IPS DF 6.9 (cell line): Measurements from ENCODE around the gene ZMIZ1.

Experiments
- DNase-seq: peaks from one replicate; pipeline ENCODE4 v3.0.0-alpha.2; 2013; ENCODE audit warnings: low read depth, low spot score
- H3K27ac ChIP-seq: one replicate; pipeline ENCODE4 v1.5.1; 2013; ENCODE audit warnings: low read length, control low read depth
- H3K27me3 ChIP-seq: 2 replicates; pipeline ENCODE4 v1.6.1; 2013; ENCODE audit warnings: mild to moderate bottlenecking, low read length; ENCODE audit not compliant: control insufficient read depth, insufficient read depth
- H3K36me3 ChIP-seq: 2 replicates; pipeline ENCODE4 v1.6.1; 2013; ENCODE audit warnings: low read length; ENCODE audit not compliant: control insufficient read depth, insufficient read depth
- H3K4me1 ChIP-seq: 2 replicates; pipeline ENCODE4 v1.6.1; 2013; ENCODE audit warnings: low read length; ENCODE audit not compliant: control insufficient read depth, insufficient read depth
- H3K4me3 ChIP-seq: 2 replicates; pipeline ENCODE4 v1.5.1; 2013; ENCODE audit warnings: mild to moderate bottlenecking, low read length
- H3K9me3 ChIP-seq: 2 replicates; pipeline ENCODE4 v1.6.1; 2013; ENCODE audit warnings: low read length, inconsistent platforms; ENCODE audit not compliant: control insufficient read depth, insufficient read depth
- WGBS: extraction: QIAGEN DNeasy Blood & Tissue Kit; methylation state at CpG from one replicate; pipeline ENCODE4 v1.1.7; 2013; ENCODE audit warnings: mixed read lengths, missing lambda C conversion rate; ENCODE audit not compliant: insufficient read length, insufficient coverage; 5-methylcytosine and 5-hydroxymethylcytosine counted together

Gene ZMIZ1

GRCh38 chr10:79313320-79313719 lies 244.6 kb downstream of the ZMIZ1 start:
- Histone ChIP-seq H3K27ac (no peak overlapping the region), H3K27me3 (no peaks in the 10 kb centered on the region), H3K4me3 (no peak overlapping the region), H3K36me3 (peaks cover 9% of the 10 kb centered on the region; the same call in 1 of the 2 replicates), H3K4me1 (peaks cover 10% of the 10 kb centered on the region), H3K9me3 (no peaks in the 10 kb centered on the region)
- no peak for DNase-seq
- no CpG with 5 or more reads among the region's 8 CpGs for WGBS

- DNase-seq: no peak
- no peaks in the 10 kb centered on the region for H3K27me3 ChIP-seq
- H3K36me3 ChIP-seq: peaks cover 4% of the 10 kb centered on the region; the same call in 1 of the 2 replicates
- no peak overlapping the region for H3K4me3 ChIP-seq
- H3K4me1 ChIP-seq: peaks cover 10% of the 10 kb centered on the region
- no peak overlapping the region for H3K27ac ChIP-seq
- WGBS: no CpG with 5 or more reads among the region's 11 CpGs
- no peaks in the 10 kb centered on the region for H3K9me3 ChIP-seq
Measured at GRCh38 chr10:79313911-79314439, 245.2 kb downstream of the ZMIZ1 start.

- H3K36me3 ChIP-seq: 0 out of 2 replicates have a peak, but pooled peaks cover 3% of the 10 kb centered on the region
- H3K27me3 ChIP-seq: no peaks in the 10 kb centered on the region
- no CpG with 5 or more reads among the region's 25 CpGs for WGBS
- DNase-seq: no peak
- no peak overlapping the region for H3K27ac ChIP-seq
- H3K4me1 ChIP-seq: peaks cover 10% of the 10 kb centered on the region
- H3K9me3 ChIP-seq: no peaks in the 10 kb centered on the region
- no peak overlapping the region for H3K4me3 ChIP-seq
Measured at GRCh38 chr10:79314761-79315601, 246.2 kb downstream of the ZMIZ1 start.

- no peak for DNase-seq
- Histone ChIP-seq H3K4me1 (peaks cover 10% of the 10 kb centered on the region), H3K9me3 (no peaks in the 10 kb centered on the region), H3K27me3 (no peaks in the 10 kb centered on the region), H3K36me3 (0 out of 2 replicates have a peak, but pooled peaks cover 3% of the 10 kb centered on the region), H3K4me3 (no peak overlapping the region), H3K27ac (no peak overlapping the region)
- no CpG with 5 or more reads among the region's 11 CpGs for WGBS
Measured at GRCh38 chr10:79315602-79315920, 246.8 kb downstream of the ZMIZ1 start.

GRCh38 chr10:79316671-79317431 lies 248.1 kb downstream of the ZMIZ1 start:
- no peaks in the 10 kb centered on the region for H3K27me3 ChIP-seq
- no peak for DNase-seq
- WGBS: no CpG with 5 or more reads among the region's 13 CpGs
- H3K27ac ChIP-seq: no peak overlapping the region
- H3K4me3 ChIP-seq: no peak overlapping the region
- H3K4me1 ChIP-seq: peaks cover 10% of the 10 kb centered on the region
- no peaks in the 10 kb centered on the region for H3K36me3 ChIP-seq
- H3K9me3 ChIP-seq: no peaks in the 10 kb centered on the region

- WGBS: no CpG with 5 or more reads among the region's 5 CpGs
- Histone ChIP-seq H3K27me3 (no peaks in the 10 kb centered on the region), H3K27ac (no peak overlapping the region), H3K4me3 (no peak overlapping the region), H3K9me3 (no peaks in the 10 kb centered on the region), H3K36me3 (no peaks in the 10 kb centered on the region), H3K4me1 (peaks cover 10% of the 10 kb centered on the region)
- no peak for DNase-seq
Measured at GRCh38 chr10:79318369-79318768, 249.6 kb downstream of the ZMIZ1 start.

GRCh38 chr10:79319115-79319771 lies 250.5 kb downstream of the ZMIZ1 start:
- DNase-seq: no peak
- no peak overlapping the region for H3K4me3 ChIP-seq
- H3K36me3 ChIP-seq: no peaks in the 10 kb centered on the region
- no peaks in the 10 kb centered on the region for H3K9me3 ChIP-seq
- no peaks in the 10 kb centered on the region for H3K27me3 ChIP-seq
- peaks cover 10% of the 10 kb centered on the region for H3K4me1 ChIP-seq
- no CpG with 5 or more reads among the region's 11 CpGs for WGBS
- no peak overlapping the region for H3K27ac ChIP-seq

GRCh38 chr10:79320316-79320715 lies 251.6 kb downstream of the ZMIZ1 start:
- Histone ChIP-seq H3K27ac (no peak overlapping the region), H3K4me3 (no peak overlapping the region), H3K36me3 (no peaks in the 10 kb centered on the region), H3K27me3 (no peaks in the 10 kb centered on the region), H3K4me1 (peaks cover 10% of the 10 kb centered on the region), H3K9me3 (no peaks in the 10 kb centered on the region)
- WGBS: no CpG with 5 or more reads among the region's 2 CpGs
- no peak for DNase-seq

- Histone ChIP-seq H3K9me3 (no peaks in the 10 kb centered on the region), H3K36me3 (no peaks in the 10 kb centered on the region), H3K27me3 (no peaks in the 10 kb centered on the region), H3K4me1 (peaks cover 10% of the 10 kb centered on the region), H3K4me3 (no peak overlapping the region), H3K27ac (no peak overlapping the region)
- no peak for DNase-seq
- no CpG with 5 or more reads among the region's 7 CpGs for WGBS
Measured at GRCh38 chr10:79320820-79321493, 252.2 kb downstream of the ZMIZ1 start.

- Histone ChIP-seq H3K27ac (no peak overlapping the region), H3K9me3 (no peaks in the 10 kb centered on the region), H3K4me1 (peaks cover 10% of the 10 kb centered on the region), H3K27me3 (no peaks in the 10 kb centered on the region), H3K36me3 (no peaks in the 10 kb centered on the region), H3K4me3 (no peak overlapping the region)
- DNase-seq: no peak
- WGBS: no CpG with 5 or more reads among the region's 2 CpGs
Measured at GRCh38 chr10:79321494-79321882, 252.7 kb downstream of the ZMIZ1 start.
